SK-N-DZ (cell line): ENCODE measurements around the gene CAMKMT.

Source experiments
- DNase-seq: peaks from one replicate; pipeline ENCODE4 v3.0.0-alpha.2; 2015; ENCODE audit warnings: low spot score

Gene CAMKMT

GRCh38 chr2:44798139-44798659 lies 436.5 kb downstream of the CAMKMT start:
- DNase-seq: no peak

DNA sequence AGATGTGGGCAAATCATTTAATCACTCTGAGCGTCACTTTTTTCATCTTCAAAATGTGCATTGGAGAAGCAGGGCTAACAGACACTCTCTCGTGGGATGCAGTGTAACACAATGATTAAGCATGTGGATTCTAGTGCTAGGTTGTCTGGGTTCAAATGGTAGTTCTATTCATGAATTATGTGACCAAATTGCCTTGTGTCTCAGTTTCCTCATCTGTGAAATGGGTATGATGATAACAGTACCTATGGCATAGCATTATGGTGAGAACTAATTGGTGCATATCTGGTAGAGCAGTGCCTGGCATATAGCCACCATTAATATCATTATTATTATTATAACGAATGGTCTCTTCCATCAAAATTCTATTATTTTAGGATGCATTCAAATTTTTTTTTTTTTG lies 437.4 kb downstream of the CAMKMT start:
- DNase-seq: no peak

GRCh38 chr2:44799754-44800153 lies 438.0 kb downstream of the CAMKMT start:
- no peak for DNase-seq

- DNase-seq: no peak
These were observed 439.6 kb downstream of the CAMKMT start for GRCh38 chr2:44801289-44801840.

GRCh38 chr2:44801841-44802776 lies 440.4 kb downstream of the CAMKMT start:
- DNase-seq: no peak

DNA sequence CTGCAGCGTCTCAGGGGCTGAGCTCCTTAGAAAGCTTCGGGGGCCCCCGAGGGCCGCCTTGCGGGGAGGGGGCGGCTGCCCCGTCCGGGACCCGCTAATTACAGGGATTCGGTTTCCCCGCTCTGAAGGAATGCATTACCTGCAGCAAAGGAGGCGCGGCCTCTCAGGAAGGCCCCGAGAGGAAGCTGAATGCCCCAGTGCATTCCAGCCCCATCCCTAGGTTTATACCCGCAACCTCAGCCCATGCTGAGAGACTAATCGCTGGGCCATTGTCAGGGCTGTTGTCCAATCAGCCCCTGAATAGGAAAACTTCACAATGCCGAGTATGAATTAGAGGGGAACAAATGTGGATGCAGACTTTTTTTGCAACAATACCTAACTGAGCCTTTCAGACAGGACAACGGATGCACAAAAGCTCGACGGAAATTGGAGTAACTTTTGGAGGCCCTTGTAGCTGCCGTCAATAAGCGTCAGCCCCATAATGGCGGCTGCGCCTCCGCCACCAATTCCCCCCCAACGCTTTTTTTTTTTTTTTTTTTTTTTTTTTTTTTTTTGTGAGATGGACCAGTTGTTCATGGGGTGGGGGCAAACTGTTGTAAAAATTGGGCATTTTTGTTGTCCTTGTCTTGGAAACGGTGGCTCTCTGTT lies 441.2 kb downstream of the CAMKMT start:
- peak; percentile 30 for DNase-seq

DNA sequence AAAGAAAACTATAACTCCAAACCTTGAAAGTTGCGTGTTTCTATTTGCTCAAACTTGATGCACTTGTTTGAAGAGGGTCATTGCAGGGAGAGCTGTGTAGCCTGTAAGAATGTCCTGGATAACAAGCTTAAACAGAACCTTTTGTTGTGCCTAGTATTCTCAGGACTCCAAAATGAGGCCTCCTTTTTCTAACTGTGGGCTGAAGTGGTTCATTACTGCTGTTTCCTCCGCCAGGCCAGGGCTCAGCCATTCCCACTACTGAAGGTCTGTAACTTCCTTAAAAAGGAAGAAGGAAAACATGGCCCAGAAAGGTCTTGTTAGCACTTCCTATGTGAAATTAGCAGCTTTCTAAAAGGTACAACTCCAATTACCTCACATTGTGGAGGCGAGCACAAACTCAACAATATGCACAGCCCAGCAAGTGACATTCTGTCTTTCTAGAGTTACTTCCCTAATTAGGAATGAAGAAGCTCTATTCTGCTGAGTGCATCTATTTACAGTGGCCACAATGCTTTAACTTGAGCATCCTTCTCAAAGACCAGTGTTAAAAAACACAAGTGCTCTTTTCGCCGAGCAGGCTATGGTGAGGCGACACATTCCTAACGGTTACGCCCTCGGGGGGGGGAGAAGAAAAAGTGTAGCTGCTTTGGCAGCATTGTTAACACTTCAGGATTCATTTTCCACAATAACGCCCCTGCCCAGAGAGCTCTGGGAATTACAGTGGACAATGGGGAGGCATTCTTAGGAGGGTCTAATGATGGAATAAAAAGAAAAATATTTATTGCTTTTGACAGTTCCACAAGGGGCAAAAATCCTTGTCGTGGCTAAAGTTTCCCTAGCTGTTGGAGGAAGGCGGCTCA lies 442.9 kb downstream of the CAMKMT start:
- DNase-seq: no peak

GRCh38 chr2:44805401-44806235 lies 443.9 kb downstream of the CAMKMT start:
- DNase-seq: no peak

DNA sequence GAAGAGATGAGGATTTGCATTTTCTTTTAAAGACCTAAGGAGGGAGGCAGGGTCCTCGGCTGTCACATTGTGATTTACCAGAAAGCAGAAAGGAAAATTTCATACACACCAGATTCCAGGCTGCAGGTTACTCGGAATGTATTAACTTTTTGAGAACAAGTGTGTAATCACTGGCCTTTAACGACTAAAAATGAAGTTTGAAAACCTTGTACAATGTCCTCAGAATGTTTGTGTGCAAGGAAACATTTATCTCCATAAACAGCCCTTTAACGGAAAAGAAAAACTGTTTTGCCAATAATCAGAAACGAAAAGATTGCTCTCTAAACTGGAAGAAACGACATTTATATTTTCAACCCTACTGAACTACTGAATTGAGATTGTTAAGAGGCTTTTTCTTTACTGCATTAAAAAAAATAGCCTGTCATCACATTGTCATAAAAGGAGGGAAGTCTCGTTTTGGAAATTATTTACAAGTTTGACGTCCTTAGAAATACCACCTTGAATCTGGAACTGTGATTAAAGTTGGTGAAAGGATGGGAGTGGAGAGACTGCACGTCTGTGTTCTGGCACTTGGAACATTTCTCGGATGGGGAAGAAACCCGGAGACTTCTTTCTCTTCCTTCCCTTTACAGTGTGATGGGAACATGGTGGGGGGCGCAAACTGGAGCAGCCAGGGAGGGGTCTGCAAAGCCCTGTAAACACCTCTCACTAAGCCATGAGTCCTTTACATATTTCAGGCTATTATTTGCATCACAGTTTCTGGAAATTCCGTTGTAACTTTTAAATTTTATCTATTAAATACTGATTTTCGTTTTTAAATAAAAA lies 445.7 kb downstream of the CAMKMT start:
- no peak for DNase-seq

DNA sequence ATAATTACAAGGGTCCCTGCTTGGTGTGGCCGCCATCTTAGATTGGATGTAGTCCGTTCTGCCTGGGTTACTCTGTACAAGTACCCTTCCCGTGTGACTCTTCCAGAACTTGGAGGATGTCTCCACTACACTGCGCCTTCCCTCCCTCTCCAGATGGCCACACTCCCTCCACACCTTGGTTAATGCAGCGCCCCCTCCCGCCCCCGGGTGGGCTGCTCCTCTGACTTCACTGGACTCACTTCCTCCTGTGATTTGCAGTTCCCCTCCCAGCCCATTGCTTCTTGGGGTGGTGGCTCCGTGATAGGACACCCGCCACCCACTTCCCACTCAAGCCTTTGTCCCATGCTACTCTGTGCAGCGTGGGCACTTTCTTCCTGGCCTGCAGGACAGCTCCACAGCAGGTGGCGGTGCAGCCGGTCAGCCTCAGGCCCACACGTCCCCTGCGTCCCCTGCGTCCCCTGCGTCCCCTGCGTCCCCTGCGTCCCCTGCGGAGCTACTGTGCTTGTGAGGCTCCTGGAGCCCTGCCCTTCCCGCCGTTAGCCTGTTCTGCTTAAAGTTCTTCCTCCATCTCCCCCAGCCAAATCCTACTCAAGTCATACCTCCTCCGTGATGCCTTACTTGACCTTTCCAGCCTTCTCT lies 449.3 kb downstream of the CAMKMT start:
- DNase-seq: no peak

GRCh38 chr2:44813165-44813564 lies 451.4 kb downstream of the CAMKMT start:
- DNase-seq: no peak

GRCh38 chr2:44813658-44814057 lies 451.9 kb downstream of the CAMKMT start:
- DNase-seq: no peak

DNA sequence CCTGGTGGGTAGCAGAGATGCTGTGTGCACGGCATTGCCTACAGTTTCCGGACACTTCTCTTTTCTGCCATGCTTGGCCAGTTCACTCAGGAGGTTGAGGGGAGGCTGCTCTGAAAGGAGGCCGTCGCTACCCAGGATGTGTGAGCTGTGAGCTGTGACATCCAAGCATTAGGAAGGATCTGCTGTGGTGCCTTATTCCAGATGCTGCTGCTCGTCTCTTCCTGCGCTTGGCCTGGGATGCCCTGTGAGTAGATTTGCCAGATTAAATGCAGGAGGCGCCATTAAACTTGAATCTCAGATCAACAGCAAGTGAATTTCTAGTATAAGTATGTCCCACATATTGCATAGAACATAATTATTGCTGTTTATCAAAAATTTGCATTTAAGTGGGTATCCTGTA lies 455.5 kb downstream of the CAMKMT start:
- DNase-seq: no peak

- DNase-seq: no peak
These were observed 456.1 kb downstream of the CAMKMT start for GRCh38 chr2:44817673-44818335.

DNA sequence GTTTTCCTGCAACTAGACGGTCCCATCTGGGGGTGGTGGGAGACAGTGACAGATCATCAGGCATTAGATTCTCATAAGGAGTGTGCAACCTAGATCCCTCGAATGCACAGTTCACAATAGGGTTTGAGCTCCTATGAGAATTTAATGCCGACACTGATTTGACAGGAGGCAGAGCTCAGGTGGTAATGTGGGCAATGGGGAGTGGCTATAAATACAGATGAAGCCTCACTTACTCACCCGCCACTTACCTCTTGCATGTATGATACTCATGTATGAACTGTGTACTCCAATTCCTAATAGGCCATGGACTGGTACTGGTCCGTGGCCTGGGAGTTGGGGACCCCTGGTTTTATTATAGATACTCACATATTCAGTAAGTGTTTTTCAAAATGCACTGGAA lies 457.3 kb downstream of the CAMKMT start:
- DNase-seq: no peak

DNA sequence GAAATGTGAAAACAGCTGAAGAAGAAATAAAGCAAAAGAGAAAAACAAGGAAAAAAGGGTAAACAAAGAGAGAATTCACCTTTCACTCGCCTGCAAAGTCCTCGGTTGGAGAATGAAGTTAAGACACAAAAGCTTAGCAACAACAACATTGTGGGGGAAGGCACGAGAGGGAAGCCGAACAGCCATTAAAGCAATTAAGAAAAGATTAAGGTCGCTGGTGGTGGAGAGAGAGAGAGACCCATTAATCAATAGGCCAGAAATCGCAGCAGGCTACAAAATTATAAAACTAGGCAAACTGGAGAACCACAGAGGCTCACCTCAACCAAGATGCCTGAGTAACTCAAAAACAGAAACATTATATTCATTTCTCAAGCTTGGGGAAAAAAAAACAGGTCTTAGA lies 459.8 kb downstream of the CAMKMT start:
- no peak for DNase-seq

- no peak for DNase-seq
These were observed 460.4 kb downstream of the CAMKMT start for GRCh38 chr2:44822174-44822573.
